Progenitor cell of endocrine pancreas (in vitro differentiated cells): ENCODE data around the gene ABHD16B. TPM values are rescaled to one million over a fixed set of nuclear protein-coding genes. Genes with fewer than 3 reads are reported as not detected.

Source experiments
- DNase-seq: peaks from one replicate; pipeline ENCODE4 v3.0.0; 2021; ENCODE audit warnings: low spot score; ENCODE audit not compliant: unreplicated experiment
- H3K27ac Mint-ChIP-seq: 2 replicates; pipeline ENCODE4 v1.8.0; 2021; ENCODE audit warnings: mild to moderate bottlenecking, moderate library complexity, mixed read lengths
- H3K27me3 Mint-ChIP-seq: 2 replicates; pipeline ENCODE4 v1.8.0; 2021; ENCODE audit warnings: mixed read lengths
- H3K36me3 Mint-ChIP-seq: 2 replicates; pipeline ENCODE4 v1.8.0; 2022; ENCODE audit warnings: mixed read lengths; ENCODE audit not compliant: insufficient read depth
- H3K4me1 Mint-ChIP-seq: 2 replicates; pipeline ENCODE4 v1.8.0; 2021; ENCODE audit warnings: low read depth, mixed read lengths
- H3K4me3 Mint-ChIP-seq: 2 replicates; pipeline ENCODE4 v1.8.0; 2021; ENCODE audit warnings: low read depth, mild to moderate bottlenecking, moderate library complexity, mixed read lengths
- H3K9me3 Mint-ChIP-seq: 2 replicates; pipeline ENCODE4 v1.8.0; 2021; ENCODE audit warnings: low read depth, mixed read lengths
- CTCF ChIP-seq: fragments of 200-600 bp; sonication (generic); IDR thresholded peaks from one replicate; pipeline ENCODE4 v1.5.0; 2021; ENCODE audit warnings: antibody characterized with exemption, mild to moderate bottlenecking; ENCODE audit not compliant: unreplicated experiment
- long read RNA-seq: library from polyadenylated mRNA; unstranded; transcript quantifications from one replicate; pipeline ENCODE4 v2.0.0, GENCODE V29; 2020
- total RNA-seq: library from RNA; stranded (reverse); gene quantifications from 2 replicates; pipeline ENCODE4 v1.2.1, GENCODE V29; 2021

Gene ABHD16B
- not detected in 2 replicates for total RNA-seq
- long read RNA-seq = 0 reads

- DNase-seq = no peak
- Mint-ChIP-seq H3K27ac (no peak within 1 kb of the TSS), H3K27me3 (peaks cover 4% of the 10 kb centered on the region), H3K36me3 (peaks cover 2% of the 10 kb centered on the region), H3K4me1 (peaks cover 23% of the 10 kb centered on the region), H3K9me3 (no peaks in the 10 kb centered on the region), H3K4me3 (no peak within 1 kb of the TSS)
- TF ChIP-seq CTCF = no peak
Measured at GRCh38 chr20:63861365-63861934, at the start of gene ABHD16B. Gene ABHD16B, plus strand, starts transcription at chr20:63861498. Its CDS starts 43 bp downstream, at chr20:63861541.

GRCh38 chr20:63814891-63815614 lies 46.2 kb upstream of the ABHD16B start:
- Mint-ChIP-seq H3K27ac (peak overlapping the region; percentile 20), H3K4me1 (peaks cover 8% of the 10 kb centered on the region), H3K4me3 (no peak overlapping the region), H3K27me3 (no peaks in the 10 kb centered on the region), H3K9me3 (no peaks in the 10 kb centered on the region), H3K36me3 (no peaks in the 10 kb centered on the region)
- TF ChIP-seq CTCF = no peak
- no peak for DNase-seq

- Mint-ChIP-seq H3K9me3 (no peaks in the 10 kb centered on the region), H3K27ac (no peak overlapping the region), H3K4me1 (peaks cover 7% of the 10 kb centered on the region), H3K36me3 (no peaks in the 10 kb centered on the region), H3K4me3 (no peak overlapping the region), H3K27me3 (no peaks in the 10 kb centered on the region)
- no peak for DNase-seq
- TF ChIP-seq CTCF = no peak
Measured at GRCh38 chr20:63815615-63816253, 45.6 kb upstream of the ABHD16B start.

- peaks cover 2% of the 10 kb centered on the region for H3K36me3 Mint-ChIP-seq
- no peak for DNase-seq
- no peaks in the 10 kb centered on the region for H3K27me3 Mint-ChIP-seq
- H3K4me3 Mint-ChIP-seq = no peak overlapping the region
- TF ChIP-seq CTCF = peak; percentile 18
- H3K4me1 Mint-ChIP-seq = peaks cover 16% of the 10 kb centered on the region
- H3K9me3 Mint-ChIP-seq = no peaks in the 10 kb centered on the region
- H3K27ac Mint-ChIP-seq = peak overlapping the region; percentile 39
Measured at GRCh38 chr20:63819224-63819921, 41.9 kb upstream of the ABHD16B start.

- Mint-ChIP-seq H3K9me3 (no peaks in the 10 kb centered on the region), H3K27ac (no peak overlapping the region), H3K36me3 (peaks cover 2% of the 10 kb centered on the region), H3K4me1 (peaks cover 19% of the 10 kb centered on the region), H3K4me3 (no peak overlapping the region), H3K27me3 (no peaks in the 10 kb centered on the region)
- no peak for TF ChIP-seq CTCF
- no peak for DNase-seq
Measured at GRCh38 chr20:63821811-63822210, 39.5 kb upstream of the ABHD16B start.
